ENCODE results near the gene RGS9. TPM values are rescaled to one million over a fixed set of nuclear protein-coding genes. Genes with fewer than 3 reads are reported as not detected.

The RGS9 gene
- total and polyA plus RNA-seq, 10 donors: 5.5 to 9.6 (median 7.4) TPM

DNA sequence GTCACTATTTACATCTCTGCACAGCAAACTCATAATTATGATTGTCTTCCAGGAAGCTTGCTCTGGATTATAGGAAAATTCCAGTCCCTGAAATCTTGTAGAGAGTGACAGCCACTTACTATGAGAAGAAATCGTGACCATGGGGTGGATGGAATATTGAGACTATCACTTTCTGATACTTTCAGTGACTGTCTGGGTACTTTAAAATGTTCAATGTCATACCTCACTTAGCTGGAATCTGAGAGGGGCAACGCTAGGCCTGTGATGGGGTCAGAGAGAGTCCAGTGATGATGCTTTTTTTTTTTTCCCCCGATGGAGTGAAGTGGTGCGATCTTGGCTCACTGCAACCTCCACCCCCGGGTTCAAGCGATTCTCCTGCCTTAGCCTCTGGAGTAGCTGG, 32.2 kb upstream of the RGS9 start:
- Histone ChIP-seq H3K36me3 (no peaks in the 10 kb centered on the region), H3K27me3 (replicated peaks in 1 of 7) (no peaks in the 10 kb centered on the region), H3K4me1 (peaks cover 6 to 40% (median 19%) of the 10 kb centered on the region in 6 donors), H3K27ac (peak overlapping the region in 2 of 8 donors; percentile 2 to 18), H3K4me3 (no peak overlapping the region), H3K9me3 (no peaks in the 10 kb centered on the region)
- DNase-seq: no peak
- intact Hi-C loops (cut with DNase I; ENCODE audit: low total_unique reads): loop anchor here (10.0 kb wide), 1 partner anchor 130 kb away; no protein-coding TSS in a partner anchor
- 64 to 75% (median 69%) methylated on average over 6 of the region's 6 CpGs for WGBS, 5 donors
- TF ChIP-seq POLR2AphosphoS5 (IDR thresholded peaks at IDR 0.05) (no peak), POLR2A (IDR thresholded peaks at IDR 0.05) (no peak)
- TF ChIP-seq, protein P1, sequence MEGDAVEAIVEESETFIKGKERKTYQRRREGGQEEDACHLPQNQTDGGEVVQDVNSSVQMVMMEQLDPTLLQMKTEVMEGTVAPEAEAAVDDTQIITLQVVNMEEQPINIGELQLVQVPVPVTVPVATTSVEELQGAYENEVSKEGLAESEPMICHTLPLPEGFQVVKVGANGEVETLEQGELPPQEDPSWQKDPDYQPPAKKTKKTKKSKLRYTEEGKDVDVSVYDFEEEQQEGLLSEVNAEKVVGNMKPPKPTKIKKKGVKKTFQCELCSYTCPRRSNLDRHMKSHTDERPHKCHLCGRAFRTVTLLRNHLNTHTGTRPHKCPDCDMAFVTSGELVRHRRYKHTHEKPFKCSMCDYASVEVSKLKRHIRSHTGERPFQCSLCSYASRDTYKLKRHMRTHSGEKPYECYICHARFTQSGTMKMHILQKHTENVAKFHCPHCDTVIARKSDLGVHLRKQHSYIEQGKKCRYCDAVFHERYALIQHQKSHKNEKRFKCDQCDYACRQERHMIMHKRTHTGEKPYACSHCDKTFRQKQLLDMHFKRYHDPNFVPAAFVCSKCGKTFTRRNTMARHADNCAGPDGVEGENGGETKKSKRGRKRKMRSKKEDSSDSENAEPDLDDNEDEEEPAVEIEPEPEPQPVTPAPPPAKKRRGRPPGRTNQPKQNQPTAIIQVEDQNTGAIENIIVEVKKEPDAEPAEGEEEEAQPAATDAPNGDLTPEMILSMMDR (IDR thresholded peaks at IDR 0.05 in 8 of 11, conservative IDR thresholded peaks at IDR 0.05 in 3 of 11): no peak

DNA sequence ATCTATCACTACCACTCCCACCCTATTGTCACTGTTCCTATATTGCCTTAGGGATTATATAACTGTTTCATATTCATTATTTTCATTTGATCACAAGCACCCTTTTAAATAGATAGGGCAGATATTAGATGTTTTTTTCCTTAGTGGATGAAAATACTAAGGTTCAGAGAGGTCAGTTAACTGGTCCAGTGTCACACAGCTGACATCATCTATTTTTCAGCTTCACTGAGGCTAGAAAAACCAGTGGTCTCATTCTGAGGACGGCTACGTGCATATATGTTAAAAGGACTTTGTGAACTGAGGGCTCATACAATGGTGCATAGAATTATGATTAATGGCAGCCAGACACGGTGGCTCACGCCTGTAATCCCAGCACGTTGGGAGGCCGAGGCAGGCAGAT, 29.0 kb upstream of the RGS9 start:
- no peaks in the 10 kb centered on the region for H3K27me3 ChIP-seq (replicated peaks in 1 of 7)
- WGBS, 5 donors: 93 to 96% (median 94%) methylated on average over 6 of the region's 6 CpGs
- H3K4me3 ChIP-seq: no peak overlapping the region
- no peaks in the 10 kb centered on the region for H3K36me3 ChIP-seq
- DNase-seq: no peak
- no peak for TF ChIP-seq POLR2A (IDR thresholded peaks at IDR 0.05)
- TF ChIP-seq POLR2AphosphoS5 (IDR thresholded peaks at IDR 0.05): no peak
- TF ChIP-seq, protein P1 (IDR thresholded peaks at IDR 0.05 in 8 of 11, conservative IDR thresholded peaks at IDR 0.05 in 3 of 11): no peak
- no peak overlapping the region for H3K27ac ChIP-seq
- no peaks in the 10 kb centered on the region for H3K9me3 ChIP-seq
- intact Hi-C loops (cut with DNase I; ENCODE audit: low total_unique reads): loop anchor here (10.0 kb wide), 1 partner anchor 133 kb away; no protein-coding TSS in a partner anchor
- peaks cover 0 to 25% (median 10%) of the 10 kb centered on the region in 6 donors for H3K4me1 ChIP-seq

DNA sequence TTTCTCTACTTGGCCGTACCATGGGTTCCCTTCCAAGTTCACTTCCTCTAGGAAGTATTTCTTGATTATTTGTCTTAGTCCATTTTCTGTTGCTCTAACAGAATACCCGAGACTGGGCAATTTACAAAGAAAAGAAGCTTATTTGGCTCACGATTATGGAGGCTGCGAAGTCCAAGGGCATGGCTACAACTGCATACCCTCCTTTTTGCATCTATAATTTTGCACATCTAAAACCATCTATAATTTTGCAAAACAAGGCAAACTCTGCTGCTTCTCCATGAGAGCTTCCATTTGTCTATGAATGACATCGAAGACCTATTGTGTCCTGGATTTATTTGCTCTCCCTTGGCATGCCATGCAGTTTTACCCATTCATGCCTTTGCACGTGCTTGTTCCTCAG, 27.6 kb upstream of the RGS9 start:
- no peak for DNase-seq
- H3K4me1 ChIP-seq: peaks cover 0 to 18% (median 9%) of the 10 kb centered on the region in 6 donors
- H3K4me3 ChIP-seq: no peak overlapping the region
- no peak overlapping the region for H3K27ac ChIP-seq
- TF ChIP-seq POLR2A (IDR thresholded peaks at IDR 0.05) (no peak), POLR2AphosphoS5 (IDR thresholded peaks at IDR 0.05) (no peak)
- TF ChIP-seq, protein P1 (IDR thresholded peaks at IDR 0.05 in 8 of 11, conservative IDR thresholded peaks at IDR 0.05 in 3 of 11): no peak
- no peaks in the 10 kb centered on the region for H3K27me3 ChIP-seq (replicated peaks in 1 of 7)
- H3K9me3 ChIP-seq: no peaks in the 10 kb centered on the region
- intact Hi-C loops (cut with DNase I; ENCODE audit: low total_unique reads): loop anchor here (10.0 kb wide), 1 partner anchor 135 kb away; no protein-coding TSS in a partner anchor
- H3K36me3 ChIP-seq: no peaks in the 10 kb centered on the region
- WGBS, 5 donors: 40 to 54% (median 42%) methylated on average over 6 of the region's 6 CpGs

DNA sequence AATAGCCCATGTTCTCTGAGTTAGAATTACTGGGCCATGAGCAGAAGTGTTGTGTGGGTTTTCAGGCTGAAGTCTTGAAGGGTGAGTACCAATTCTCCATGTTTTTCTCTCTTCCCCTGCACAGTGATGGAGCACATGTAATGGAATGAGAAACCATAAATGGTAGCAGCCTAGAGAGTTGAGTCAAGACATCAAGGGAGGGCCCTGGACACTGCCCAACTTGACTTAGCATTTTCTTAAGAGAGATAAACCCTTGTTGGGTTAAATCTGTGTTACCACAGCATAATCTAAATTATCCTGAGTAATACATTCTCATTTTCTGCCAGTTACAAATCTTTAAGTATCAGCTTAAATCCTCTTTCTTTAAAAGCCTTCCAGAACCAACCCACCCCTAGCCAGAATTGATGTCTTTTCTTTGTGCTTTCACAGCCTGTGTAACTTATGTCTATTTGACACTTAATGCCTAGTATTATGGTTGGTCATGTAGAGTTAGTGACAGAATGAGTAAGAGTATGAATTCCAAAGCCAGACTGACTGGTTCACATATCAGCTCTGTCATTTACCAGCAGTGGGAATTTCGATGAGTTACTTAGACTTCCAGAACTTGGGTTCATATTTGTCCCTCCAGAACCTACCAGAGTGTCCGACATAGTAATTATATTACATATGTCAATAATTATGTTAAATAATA, 27.0 kb upstream of the RGS9 start:
- Histone ChIP-seq H3K4me3 (no peak overlapping the region), H3K4me1 (peaks cover 0 to 18% (median 9%) of the 10 kb centered on the region in 6 donors), H3K9me3 (no peaks in the 10 kb centered on the region), H3K27ac (no peak overlapping the region), H3K27me3 (replicated peaks in 1 of 7) (no peaks in the 10 kb centered on the region), H3K36me3 (no peaks in the 10 kb centered on the region)
- 88 to 93% (median 90%) methylated on average over 2 of the region's 2 CpGs for WGBS, 5 donors
- no peak for TF ChIP-seq POLR2A (IDR thresholded peaks at IDR 0.05)
- TF ChIP-seq POLR2AphosphoS5 (IDR thresholded peaks at IDR 0.05): no peak
- TF ChIP-seq, protein P1 (IDR thresholded peaks at IDR 0.05 in 8 of 11, conservative IDR thresholded peaks at IDR 0.05 in 3 of 11): no peak
- DNase-seq: no peak
- intact Hi-C loops (cut with DNase I; ENCODE audit: low total_unique reads): loop anchor here (10.0 kb wide), 2 partner anchors 45 to 135 kb away; no protein-coding TSS in a partner anchor

All from spleen (tissue), 11 donors.